ENCODE data around the gene DYNC1H1.

- TF ChIP-seq ATF2 (CRISPR knock-in tag; IDR thresholded peaks at IDR 0.05) (no peak), LCORL (IDR thresholded peaks at IDR 0.05) (no peak), LCORL (CRISPR knock-in tag; IDR thresholded peaks at IDR 0.05) (no peak), SMC3 (IDR thresholded peaks at IDR 0.05; ENCODE audit: low read length) (no peak), ZNF446 (CRISPR knock-in tag; IDR thresholded peaks at IDR 0.05) (no peak), JUND (CRISPR knock-in tag; IDR thresholded peaks at IDR 0.05) (no peak), NFE2L1 (CRISPR knock-in tag; IDR thresholded peaks at IDR 0.05; ENCODE audit: borderline replicate concordance) (no peak), BHLHE40 (IDR thresholded peaks at IDR 0.05; ENCODE audit: low read length) (no peak), CC2D1A (CRISPR knock-in tag; IDR thresholded peaks at IDR 0.05) (no peak), ZNF362 (CRISPR knock-in tag; IDR thresholded peaks at IDR 0.05; ENCODE audit: borderline replicate concordance) (no peak), ZNF383 (CRISPR knock-in tag; IDR thresholded peaks at IDR 0.05; ENCODE audit: borderline replicate concordance) (no peak), POLR2AphosphoS5 (IDR thresholded peaks at IDR 0.05; ENCODE audit: low read depth, low read length) (no peak)
These were observed 41.5 kb upstream of the DYNC1H1 start for GRCh38 chr14:101922866-101923265.
